Stimulated activated CD4-positive, alpha-beta T cell treated with anti-CD3 and anti-CD28 coated beads, Interleukin-15, amount 100 ng/mL, for 48 hours (primary cell): ENCODE results near the gene WIPF1.
"Not testable (repeated sequence)": the region's sequence is repeated elsewhere in the genome, so short reads cannot be mapped to it uniquely, and the experiment has no call there.

Experiments used
- DNase-seq, 2 donors: peaks; one replicate each; pipeline ENCODE4 v3.0.0-alpha.2; 2020; ENCODE audit warnings: low read depth in 2 of 2

WIPF1 gene

DNA sequence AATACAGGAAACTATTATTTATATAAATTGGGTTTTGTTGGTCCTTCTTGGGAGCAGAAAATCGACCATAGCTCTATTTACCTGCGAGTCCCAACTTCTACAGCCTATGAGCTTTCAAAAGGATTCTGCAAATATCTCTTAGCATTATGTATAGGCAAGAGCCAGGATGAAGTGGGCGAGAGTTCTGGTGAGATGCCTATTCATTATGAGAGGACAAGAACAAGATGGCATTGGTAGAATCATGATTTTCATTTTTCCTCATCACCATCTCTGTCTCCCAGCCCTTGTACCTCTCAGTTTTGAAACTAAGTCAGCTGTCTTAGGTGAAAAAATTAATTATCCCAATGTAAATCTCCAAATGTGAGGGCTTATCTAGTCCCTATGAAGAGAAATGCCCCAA, 25.0 kb downstream of the WIPF1 start:
- no peak for DNase-seq

DNA sequence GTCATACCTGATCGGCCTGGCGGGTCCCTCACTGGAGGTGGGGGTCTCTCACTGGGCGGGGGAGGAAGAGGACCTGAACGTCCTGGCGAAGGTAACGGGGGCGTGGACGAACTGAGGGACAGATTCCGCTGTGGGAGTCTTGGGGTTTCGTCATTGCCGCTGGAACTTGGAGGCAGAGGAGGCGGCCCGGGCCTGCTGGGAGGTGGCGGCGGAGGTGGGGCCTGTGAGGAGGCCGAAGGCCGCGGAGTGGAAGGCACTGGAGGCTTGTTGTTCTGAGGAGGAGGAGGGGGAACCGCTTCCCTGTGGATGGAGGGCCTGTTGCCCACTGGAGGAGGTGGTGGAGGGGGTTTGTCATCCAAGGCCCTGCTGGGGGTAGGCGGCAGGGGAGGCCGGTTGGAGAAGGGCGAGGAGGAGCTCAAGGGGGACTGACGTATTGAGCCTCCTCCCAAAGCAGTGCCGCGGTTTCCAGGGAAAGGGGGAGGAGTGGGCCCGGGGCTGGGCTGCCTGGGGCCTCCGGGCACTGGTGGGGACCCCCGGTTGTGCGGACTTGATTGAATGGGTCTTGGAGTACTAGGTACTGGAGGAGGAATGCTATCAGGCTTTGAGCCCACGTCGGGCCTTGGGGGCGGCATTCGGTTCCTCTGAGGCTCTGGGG, 25.8 kb downstream of the WIPF1 start:
- no peak for DNase-seq

DNA sequence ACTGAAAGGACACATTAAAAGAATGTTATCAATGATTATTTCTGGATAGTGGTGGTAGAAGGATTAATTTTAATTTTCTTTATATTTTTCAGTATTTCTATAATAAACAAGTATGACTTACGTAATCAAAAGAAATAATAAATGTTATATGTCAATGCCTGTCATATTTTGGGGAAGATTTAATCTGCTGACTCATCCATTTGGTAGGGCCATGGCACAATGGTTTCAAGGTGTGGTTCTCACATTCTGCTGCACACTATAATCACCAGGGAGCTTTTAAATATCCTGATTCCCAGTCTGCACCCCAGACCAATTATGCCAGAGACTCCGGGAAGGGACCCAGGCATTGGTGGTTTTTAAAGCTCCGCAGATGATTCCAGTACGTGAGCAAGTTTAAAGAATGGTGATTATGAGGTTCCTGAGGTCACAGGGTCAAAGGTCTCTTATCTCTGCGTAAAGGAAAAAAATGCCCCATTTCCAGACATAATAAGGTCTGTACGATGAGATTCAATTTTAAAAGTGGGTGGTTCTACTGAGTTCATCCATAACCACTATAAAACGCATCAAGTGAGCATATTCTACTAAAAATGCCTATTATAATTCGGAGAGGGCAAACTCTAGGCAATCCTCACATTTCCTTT, 27.2 kb downstream of the WIPF1 start:
- no peak for DNase-seq

DNA sequence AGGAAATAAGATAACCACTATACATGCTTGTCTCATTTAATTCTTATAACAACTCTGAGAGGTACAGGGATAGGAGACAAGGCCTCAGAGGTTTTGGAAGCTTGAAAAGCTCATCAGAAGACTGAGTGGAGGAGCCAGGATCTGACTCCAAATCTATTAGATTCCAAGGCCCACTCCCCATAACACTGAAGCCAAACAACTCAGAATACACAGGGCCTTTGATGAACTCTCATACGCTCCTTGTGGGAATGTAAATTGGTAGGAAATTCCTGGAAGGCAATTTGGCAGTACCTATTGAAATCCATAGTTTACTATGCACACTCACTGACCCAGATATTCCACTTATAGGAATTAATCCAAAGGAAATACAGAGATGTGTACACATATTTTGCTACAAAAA, 27.9 kb downstream of the WIPF1 start:
- no peak for DNase-seq

DNA sequence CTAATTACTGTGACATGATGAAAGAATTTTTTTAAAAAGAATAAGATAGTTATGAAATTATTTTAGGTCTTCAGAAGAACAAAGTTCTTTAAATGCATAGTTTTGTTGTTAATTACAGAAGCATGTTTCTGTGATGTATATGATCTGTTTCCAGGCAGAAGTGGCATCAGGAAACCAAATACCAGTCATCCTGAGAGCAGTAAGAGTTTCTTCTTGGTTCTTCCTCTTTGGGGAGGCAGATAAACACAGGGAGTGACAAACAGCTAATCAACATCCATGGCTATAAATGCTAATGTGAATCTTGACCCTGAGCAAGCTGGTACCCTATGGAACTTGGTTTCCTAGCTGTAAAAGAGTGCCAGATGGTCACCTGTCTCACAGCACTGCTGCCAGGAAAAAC, 29.2 kb downstream of the WIPF1 start:
- DNase-seq = no peak

DNA sequence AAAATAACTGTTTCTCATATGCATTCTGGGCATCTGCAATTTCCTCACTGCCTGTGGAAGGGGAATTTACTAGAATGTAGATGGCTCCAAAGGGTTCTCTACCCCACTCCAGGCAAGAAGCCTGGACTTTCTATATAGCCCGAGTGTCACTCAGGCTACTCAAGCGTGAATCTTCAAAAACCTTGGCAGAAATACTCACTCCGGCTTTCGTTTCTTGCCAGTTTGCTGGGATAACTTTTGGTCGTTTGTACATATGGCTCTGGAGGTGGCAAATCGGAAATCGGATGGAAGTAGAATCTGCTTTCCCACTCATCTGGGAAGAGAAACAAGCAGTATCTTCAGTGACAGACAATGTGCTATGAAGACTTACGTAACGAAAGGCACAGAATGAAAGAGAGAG, 30.7 kb downstream of the WIPF1 start:
- DNase-seq = no peak

DNA sequence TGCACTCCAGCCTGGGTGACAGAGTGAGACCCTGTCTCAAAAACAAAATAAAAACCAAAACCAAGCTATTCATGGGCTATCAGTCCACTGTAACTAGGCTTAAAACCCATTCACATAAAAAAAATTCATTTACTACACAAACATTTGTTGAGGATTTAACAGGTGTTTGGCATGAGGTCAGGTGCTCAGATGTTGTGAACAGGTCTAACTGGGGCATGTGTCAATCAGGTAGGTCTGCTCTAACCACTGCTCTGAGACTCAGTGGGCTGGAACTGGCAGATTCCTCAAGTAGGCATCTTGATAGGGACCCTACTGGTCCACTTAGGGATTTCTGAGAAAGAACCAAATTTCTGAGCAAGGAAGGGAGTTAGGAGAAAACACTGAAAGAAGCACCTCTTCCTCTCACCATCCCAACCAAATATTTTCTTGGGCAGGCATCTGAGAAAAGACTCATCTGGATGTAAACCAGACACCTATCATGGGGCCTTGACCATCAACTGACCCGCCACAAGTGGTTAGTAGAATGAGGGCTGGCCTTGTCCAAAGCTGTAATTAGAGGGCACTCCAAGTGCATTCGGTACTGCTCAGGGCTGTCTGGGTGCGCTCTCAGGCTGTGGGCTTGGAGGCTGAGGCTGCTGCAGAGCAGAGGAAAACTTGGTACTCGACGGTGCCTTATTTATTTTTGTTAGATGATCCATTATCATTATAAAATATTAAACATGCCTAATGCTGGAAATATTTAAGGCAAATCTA, 33.9 kb downstream of the WIPF1 start:
- no peak for DNase-seq

DNA sequence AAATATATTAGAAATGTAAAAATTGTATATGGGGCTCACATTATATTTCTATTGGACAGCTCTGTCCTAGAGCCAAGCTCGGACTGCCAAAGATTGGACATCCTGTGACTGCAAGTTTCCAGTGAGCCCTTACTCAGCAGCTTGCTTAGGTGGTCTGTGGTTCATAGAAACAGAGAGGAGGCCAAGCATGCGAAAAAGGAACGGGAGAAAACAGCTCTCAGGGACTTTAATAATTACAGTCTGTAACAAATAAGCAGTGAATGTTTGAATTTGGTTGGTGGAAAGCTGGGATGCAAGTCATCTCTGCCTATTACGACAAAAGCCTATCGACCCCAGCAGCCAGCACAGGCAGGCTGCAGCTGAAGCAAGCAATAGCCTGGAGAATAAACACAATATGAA, 35.6 kb downstream of the WIPF1 start:
- no peak for DNase-seq

DNA sequence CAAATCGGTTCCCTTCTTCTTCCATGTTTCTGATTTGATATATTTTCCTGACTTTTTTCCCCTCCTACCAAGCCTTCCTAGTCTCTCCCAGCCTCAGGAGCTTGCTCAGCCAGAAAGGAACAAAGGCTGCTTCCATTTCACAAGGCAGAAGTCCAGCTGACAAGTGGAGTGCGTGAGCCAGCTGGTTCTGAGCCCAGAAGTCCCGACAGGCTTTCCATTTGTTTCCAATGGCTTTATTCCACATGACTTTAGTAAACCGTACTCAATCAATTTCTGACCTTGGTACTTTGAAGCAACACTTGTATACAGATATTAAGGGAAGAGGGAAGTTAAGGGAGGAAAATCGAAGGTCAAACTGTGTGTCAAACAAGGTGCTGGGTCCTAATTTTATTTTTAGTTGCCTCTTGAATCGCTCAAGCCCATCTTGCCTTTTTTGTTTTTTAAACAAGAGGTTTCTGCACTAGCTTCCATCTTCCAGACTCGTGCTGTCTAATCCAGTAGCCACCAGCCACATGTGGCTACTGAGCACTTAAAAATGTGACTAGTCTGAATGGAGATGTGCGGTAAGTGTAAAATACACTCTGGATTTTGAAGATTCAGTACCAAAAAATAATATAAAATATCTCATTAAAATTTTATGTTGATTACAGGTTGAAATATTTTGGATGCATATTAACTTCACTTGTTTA, 36.2 kb downstream of the WIPF1 start:
- no peak for DNase-seq

DNA sequence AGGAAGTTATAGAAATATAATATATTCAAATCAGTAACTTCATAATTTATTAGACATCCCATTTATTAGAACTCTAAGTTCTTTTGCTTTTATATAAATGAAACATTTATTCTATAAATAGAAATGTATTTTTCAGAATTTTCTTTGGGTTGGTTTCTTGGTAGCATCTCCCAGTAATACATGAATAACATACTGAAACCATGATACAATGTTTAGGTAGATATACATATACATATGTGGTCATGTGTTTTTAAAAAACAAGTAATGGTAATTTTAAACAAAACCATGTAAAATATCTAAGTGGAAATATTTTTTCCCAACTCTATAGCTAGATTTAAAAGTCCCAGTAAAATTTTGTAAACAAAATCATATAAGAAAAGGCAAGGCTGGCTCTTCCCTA, 36.9 kb downstream of the WIPF1 start:
- no peak for DNase-seq

DNA sequence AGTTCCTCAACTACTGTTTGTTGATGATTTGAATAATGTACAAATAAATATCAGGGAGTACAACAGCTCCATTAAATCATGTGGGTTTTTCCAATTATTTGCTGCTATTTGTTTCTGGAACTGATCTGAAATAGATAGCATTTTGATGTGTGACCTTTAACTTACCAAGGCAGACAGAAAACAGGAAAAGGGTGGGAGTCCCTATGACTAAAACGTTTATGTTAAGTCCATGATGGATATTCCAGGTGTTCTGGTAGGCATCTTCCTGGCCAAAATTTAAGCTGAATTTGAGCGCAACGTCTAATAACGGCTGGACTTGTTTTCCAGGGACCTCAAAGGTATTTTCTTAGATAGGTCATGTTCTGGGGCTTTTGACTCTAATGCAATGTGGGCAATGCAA, 41.6 kb downstream of the WIPF1 start:
- no peak for DNase-seq

DNA sequence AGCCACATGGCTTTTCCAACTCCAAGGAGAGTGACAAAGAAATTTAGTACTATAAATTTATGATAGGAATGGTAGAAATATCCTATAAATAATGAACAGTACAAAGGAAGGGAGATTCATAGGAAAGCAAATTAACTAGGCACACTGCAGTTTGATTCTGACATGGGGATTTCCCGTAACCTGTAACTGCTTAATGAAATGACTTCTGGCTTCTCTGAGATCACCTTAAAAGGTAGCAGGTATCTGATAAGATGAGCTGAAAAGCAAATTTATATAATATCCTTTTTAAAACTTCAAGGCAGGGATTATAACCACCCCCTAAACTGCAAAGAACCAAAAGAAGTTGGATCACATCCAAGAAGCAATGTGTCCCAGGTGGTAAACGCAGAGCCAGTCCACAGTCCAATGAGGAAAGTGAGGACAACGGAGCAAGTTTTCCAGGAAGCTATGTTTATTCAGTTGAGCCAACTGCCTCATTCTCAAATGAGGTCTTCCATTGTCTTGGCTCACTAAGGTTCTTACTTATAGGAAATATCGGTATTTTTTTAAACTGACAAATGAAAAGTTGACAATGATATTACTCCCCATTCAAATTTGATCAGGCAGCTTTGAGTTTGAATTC, 43.0 kb downstream of the WIPF1 start:
- DNase-seq = no peak

DNA sequence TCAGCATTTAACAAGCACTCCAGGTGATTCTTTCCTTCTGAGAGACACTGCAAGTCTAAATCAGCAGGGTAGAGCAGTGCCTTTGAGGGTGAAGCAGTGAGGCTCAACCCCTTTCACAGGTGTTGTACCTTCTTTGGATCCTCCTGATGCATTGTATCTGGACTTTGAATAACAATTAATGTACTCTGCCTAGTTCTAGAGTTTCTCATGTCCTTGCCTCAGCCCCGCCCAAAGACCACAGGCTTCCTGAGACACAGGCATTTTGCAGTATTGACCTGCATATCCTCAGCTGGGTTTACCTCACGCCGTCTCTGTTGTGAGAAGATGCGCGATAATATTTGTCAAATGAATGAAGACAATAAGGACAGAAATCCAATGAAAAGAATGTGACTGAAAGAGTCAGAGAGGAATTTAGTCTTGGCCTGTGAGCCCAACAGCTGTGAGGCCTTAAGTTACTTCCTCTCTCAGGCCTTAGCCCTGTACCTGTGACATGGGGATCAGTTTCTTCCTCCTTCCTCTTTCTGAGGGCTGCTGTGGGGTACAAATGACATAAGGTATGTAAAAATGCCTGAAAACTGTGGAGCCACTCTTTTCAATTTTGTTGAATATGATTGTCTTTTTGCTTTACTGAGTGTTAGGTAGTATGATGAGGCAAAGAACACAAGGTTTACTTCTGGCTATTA, 43.7 kb downstream of the WIPF1 start:
- DNase-seq = no peak

DNA sequence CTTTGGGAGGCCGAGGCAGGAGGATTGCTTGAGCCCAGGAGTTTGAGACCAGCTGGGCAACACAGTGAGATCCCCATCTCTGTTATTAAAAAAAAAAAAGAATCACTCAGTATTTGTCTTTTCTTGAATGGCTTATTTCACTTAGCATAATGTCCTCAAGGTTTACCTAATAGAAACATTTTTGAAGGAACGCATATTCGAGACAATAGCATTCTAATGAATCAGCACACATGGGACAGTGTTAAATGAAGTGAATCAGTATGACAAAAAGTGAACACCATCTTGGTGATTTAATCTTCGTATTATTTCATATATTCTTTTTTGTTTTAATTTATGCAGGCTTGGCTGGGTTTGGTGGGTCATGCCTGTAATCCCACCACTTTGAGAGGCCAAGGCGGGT, 44.7 kb downstream of the WIPF1 start:
- no peak for DNase-seq

DNA sequence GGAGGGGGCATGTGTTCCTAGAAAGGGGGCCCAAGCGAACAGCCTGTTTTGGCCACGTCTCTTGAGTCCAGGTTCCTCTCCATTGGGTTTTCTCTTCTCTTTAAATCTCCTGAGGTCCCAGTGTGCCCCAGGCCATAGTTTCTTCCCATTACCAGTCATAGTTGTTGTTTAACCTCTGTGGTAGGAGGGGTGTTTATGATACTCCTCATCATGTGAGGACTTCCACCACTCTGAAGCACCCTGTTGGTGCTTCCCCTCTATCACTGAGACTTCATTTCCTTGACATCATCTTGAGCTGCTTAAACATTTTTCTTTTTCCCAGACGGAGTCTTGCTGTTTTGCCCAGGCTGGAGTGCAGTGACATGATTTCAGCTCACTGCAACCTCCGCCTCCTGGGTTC, 45.9 kb downstream of the WIPF1 start:
- no peak for DNase-seq

DNA sequence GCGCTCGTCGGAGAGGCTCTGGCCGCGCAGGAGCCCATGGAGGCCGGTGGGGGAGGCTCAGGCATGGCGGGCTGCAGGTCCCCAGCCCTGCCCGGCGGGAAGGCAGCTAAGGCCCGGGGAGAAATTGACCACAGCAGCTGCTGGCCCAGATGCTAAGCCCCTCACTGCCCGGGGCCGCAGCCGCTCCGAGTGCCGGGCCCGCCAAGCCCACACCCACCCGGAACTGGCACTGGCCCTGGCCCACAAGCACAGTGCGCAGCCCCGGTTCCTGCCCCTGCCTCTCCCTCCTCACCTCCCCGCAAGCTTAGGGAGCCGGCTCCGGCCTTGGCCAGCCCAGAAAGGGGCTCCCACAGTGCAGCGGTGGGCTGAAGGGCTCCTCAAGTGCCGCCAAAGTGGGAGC, 49.0 kb downstream of the WIPF1 start:
- DNase-seq = not testable (repeated sequence)

DNA sequence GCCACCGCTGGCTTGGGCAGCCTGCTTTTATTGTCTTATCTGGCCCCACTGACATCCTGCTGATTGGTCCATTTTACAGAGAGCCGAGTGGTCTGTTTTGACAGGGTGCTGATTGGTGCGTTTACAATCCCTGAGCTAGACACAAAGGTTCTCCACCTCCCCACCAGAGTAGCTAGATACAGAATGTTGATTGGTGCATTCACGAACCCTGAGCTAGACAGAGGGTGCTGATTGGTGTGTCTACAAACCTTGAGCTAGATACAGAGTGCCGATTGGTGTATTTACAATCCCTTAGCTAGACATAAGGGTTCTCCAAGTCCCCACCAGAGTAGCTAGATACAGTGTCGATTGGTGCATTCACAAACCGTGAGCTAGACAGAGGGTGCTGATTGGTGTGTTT, 49.6 kb downstream of the WIPF1 start:
- not testable (repeated sequence) for DNase-seq

DNA sequence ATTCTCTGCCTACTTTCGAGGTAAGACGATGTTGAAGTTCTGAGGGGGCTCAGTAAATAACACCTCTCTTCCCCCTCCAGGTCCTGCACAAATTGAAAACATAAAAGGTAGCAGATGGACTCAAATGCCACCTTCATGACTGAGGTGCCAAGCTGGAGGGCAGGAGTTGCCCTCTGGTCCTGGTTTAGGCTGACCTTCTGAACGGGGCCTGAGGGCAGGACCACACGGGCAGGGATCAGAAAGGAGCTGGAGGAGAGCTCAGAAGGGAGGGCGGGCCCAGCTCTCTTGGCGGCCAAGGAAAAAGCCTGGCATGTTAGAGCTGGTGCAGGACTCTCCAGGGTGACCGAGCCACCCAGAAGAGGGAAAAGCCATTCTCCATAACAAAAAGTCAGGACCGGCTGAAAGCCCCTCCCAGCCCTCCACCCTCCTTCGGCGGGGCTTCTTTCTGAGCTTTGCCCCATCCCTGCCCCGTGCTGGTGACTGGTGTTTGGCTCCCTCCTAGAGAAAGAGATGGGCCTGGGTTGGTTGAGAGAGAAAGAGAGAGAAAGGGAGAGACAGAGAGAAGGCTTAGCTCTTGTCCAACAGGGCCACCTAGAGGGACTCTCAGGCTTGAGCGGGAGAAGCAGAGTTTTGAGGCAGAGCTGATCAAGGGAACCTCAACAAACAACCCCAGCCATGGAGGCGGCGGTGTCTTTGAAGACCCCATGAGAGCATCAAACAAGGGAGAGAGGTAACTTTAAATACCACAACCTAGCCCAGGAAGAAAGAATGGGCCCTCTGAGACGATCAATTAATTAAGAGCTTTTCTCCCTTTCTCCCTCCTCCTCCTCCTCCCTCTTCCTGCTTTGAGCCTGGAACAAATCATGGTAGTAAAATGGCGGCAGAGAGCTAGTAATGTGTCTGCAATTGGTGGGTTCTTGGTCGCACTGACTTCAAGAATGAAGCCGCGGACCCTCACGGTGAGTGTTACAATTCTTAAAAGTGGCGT, 50.8 kb downstream of the WIPF1 start:
- peak; percentile 11 to 14 for DNase-seq

DNA sequence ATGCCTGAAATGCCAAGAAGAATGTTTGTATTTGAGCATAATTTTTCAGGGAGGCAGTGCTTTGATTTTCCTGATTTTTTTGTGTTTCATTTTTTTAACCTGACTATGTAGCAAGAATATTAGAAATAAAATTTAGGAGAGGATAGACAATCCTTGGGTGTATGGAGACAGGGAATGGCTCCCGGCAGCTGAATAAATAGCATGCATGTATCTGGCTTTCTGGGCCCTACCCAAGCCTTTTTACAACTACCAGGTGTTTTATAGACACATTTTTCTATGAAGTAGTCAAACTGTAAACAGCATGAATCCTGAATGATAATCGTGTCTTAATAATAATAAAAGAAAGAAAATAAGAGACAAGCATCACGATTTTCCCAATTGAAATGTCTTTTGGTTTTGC, 52.4 kb downstream of the WIPF1 start:
- no peak for DNase-seq

DNA sequence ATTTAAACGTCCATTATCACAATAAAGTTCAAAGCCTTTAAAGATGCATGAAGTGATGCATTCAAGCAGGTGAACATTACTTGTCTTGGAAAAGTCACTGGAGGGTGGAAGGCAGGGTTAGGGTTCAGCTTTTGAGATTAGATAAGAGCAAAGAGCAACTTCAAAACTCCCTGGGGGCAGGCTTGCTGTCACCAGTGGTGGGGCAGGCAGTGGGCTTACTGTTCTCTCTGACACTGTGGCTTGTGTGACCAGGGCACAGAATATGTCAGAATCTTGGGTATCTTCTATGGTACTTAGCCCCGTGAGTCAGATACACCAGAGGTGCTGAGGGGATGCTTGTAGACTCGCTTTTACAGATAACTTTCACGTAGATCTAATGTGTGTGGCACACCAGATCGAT, 52.8 kb downstream of the WIPF1 start:
- no peak for DNase-seq
